Caco-2 (cell line): ENCODE measurements around the gene PTEN. TPM values are rescaled to one million over a fixed set of nuclear protein-coding genes. Genes with fewer than 3 reads are reported as not detected.

ENCODE experiments used
- BruUV-seq: library from RNA; stranded (reverse); fragments of 400-500 nt; replicated peaks from 2 replicates; lab custom pipeline; 2021; lab: Mats Ljungman, UMichigan
- CTCF ChIA-PET: fragments of 300-600 bp; sonication (Branson Sonifier 250); formaldehyde crosslinking; loops from one replicate; lab custom pipeline; 2022; ENCODE audit warnings: antibody characterized with exemption; lab: Charles Lee
- POLR2A ChIA-PET: fragments of 300-600 bp; sonication (Branson Sonifier 250); formaldehyde crosslinking; loops from one replicate; lab custom pipeline; 2022; ENCODE audit warnings: antibody characterized with exemption; lab: Charles Lee
- DNase-seq, 2 experiments: peaks; one replicate each; pipeline versions ENCODE4 v3.0.0 to v3.0.0-alpha.2; 2020 to 2022
- H3K27me3 ChIP-seq: replicated peaks from 2 replicates; pipeline ENCODE4 v1.6.0; 2011; ENCODE audit warnings: low read length; ENCODE audit not compliant: control insufficient read depth, insufficient read depth
- H3K36me3 ChIP-seq: 2 replicates; pipeline ENCODE4 v1.5.1; 2011; ENCODE audit warnings: low read length; ENCODE audit not compliant: control insufficient read depth, insufficient read depth
- H3K4me1 ChIP-seq: fragments of 250-450 bp; sonication (Bioruptor Pico); 2 replicates; pipeline ENCODE4 v1.5.1; 2020; ENCODE audit warnings: mild to moderate bottlenecking
- H3K4me3 ChIP-seq: 2 replicates; pipeline ENCODE4 v1.5.1; 2011; ENCODE audit warnings: low read depth, mild to moderate bottlenecking, control low read depth, low read length
- H3K9me3 ChIP-seq: fragments of 250-450 bp; sonication (Bioruptor Pico); 2 replicates; pipeline ENCODE4 v1.5.1; 2020; ENCODE audit warnings: mild to moderate bottlenecking, moderate library complexity
- H3K27ac Mint-ChIP-seq: one replicate; pipeline ENCODE4 v1.8.0; 2022; ENCODE audit warnings: mixed read lengths; ENCODE audit not compliant: unreplicated experiment
- H3K27me3 Mint-ChIP-seq: one replicate; pipeline ENCODE4 v1.8.0; 2022; ENCODE audit warnings: mixed read lengths; ENCODE audit not compliant: insufficient read depth, unreplicated experiment
- H3K36me3 Mint-ChIP-seq: one replicate; pipeline ENCODE4 v1.8.0; 2022; ENCODE audit warnings: mild to moderate bottlenecking, mixed read lengths; ENCODE audit not compliant: insufficient read depth, unreplicated experiment
- H3K4me1 Mint-ChIP-seq: one replicate; pipeline ENCODE4 v1.8.0; 2022; ENCODE audit warnings: low read depth, mixed read lengths; ENCODE audit not compliant: unreplicated experiment
- H3K4me3 Mint-ChIP-seq: one replicate; pipeline ENCODE4 v1.8.0; 2022; ENCODE audit warnings: mild to moderate bottlenecking, moderate library complexity, mixed read lengths; ENCODE audit not compliant: unreplicated experiment
- H3K9me3 Mint-ChIP-seq: one replicate; pipeline ENCODE4 v1.8.0; 2022; ENCODE audit warnings: mixed read lengths; ENCODE audit not compliant: unreplicated experiment
- intact Hi-C: fragments of 100-400 bp; cut with micrococcal nuclease; formaldehyde crosslinking; loops from one replicate; pipeline ENCODE4 v1.10.0; 2022; ENCODE audit not compliant: unreplicated experiment
- total RNA-seq: library from RNA; stranded (reverse); gene quantifications from 2 replicates; pipeline ENCODE4 v1.2.3, GENCODE V29; 2022
- TF ChIP-seq, protein P1 (sequence below), 2 experiments: fragments of 200-600 bp in 1 of 2; IDR thresholded peaks; 1 replicate in 1 of 2; 2 replicates in 1 of 2; pipeline versions ENCODE4 v1.5.1 to v1.8.0; 2011 to 2022; ENCODE audit warnings: antibody characterized with exemption in 1 of 2, control low read depth in 1 of 2, inconsistent platforms in 1 of 2, low read depth in 1 of 2, low read length in 1 of 2, mild to moderate bottlenecking in 1 of 2, moderate library complexity in 1 of 2; ENCODE audit not compliant: insufficient read depth in 1 of 2, severe bottlenecking in 1 of 2, unreplicated experiment in 1 of 2

The PTEN gene
- total RNA-seq, 1 experiment from 2014 or later, result 56.3 TPM

- Mint-ChIP-seq H3K36me3 (no peaks in the 10 kb centered on the region), H3K4me3 (no peak overlapping the region), H3K27ac (no peak overlapping the region), H3K4me1 (no peaks in the 10 kb centered on the region), H3K27me3 (no peaks in the 10 kb centered on the region), H3K9me3 (no peaks in the 10 kb centered on the region)
- intact Hi-C loops, result no loop called here
- H3K4me1 ChIP-seq, result no peaks in the 10 kb centered on the region
- H3K9me3 ChIP-seq, result no peaks in the 10 kb centered on the region
- no peaks in the 10 kb centered on the region for H3K36me3 ChIP-seq
- BruUV-seq, result no TSS peak
- TF ChIP-seq, protein P1, sequence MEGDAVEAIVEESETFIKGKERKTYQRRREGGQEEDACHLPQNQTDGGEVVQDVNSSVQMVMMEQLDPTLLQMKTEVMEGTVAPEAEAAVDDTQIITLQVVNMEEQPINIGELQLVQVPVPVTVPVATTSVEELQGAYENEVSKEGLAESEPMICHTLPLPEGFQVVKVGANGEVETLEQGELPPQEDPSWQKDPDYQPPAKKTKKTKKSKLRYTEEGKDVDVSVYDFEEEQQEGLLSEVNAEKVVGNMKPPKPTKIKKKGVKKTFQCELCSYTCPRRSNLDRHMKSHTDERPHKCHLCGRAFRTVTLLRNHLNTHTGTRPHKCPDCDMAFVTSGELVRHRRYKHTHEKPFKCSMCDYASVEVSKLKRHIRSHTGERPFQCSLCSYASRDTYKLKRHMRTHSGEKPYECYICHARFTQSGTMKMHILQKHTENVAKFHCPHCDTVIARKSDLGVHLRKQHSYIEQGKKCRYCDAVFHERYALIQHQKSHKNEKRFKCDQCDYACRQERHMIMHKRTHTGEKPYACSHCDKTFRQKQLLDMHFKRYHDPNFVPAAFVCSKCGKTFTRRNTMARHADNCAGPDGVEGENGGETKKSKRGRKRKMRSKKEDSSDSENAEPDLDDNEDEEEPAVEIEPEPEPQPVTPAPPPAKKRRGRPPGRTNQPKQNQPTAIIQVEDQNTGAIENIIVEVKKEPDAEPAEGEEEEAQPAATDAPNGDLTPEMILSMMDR (IDR thresholded peaks at IDR 0.05; ENCODE audit: insufficient read depth in 1 of 2, low read depth in 1 of 2, low read length in 1 of 2, severe bottlenecking in 1 of 2, unreplicated experiment in 1 of 2), result no peak
- CTCF ChIA-PET, result no interaction called here
- H3K27me3 ChIP-seq, result no peaks in the 10 kb centered on the region; the same call in 1 of the 2 replicates
- no peak overlapping the region for H3K4me3 ChIP-seq
- POLR2A ChIA-PET, result no interaction called here
- no peak for DNase-seq
Measured at GRCh38 chr10:87976101-87976743, 112.8 kb downstream of the PTEN start.

GRCh38 chr10:87978166-87978565 is 114.7 kb downstream of the PTEN start:
- intact Hi-C loops, result no loop called here
- Mint-ChIP-seq H3K27ac (no peak overlapping the region), H3K36me3 (no peaks in the 10 kb centered on the region), H3K9me3 (no peaks in the 10 kb centered on the region), H3K4me1 (no peaks in the 10 kb centered on the region), H3K4me3 (no peak overlapping the region), H3K27me3 (no peaks in the 10 kb centered on the region)
- Histone ChIP-seq H3K9me3 (no peaks in the 10 kb centered on the region), H3K4me1 (no peaks in the 10 kb centered on the region), H3K4me3 (no peak overlapping the region), H3K36me3 (no peaks in the 10 kb centered on the region), H3K27me3 (no peaks in the 10 kb centered on the region; the same call in 1 of the 2 replicates)
- TF ChIP-seq, protein P1 (IDR thresholded peaks at IDR 0.05; ENCODE audit: insufficient read depth in 1 of 2, low read depth in 1 of 2, low read length in 1 of 2, severe bottlenecking in 1 of 2, unreplicated experiment in 1 of 2), result no peak
- ChIA-PET POLR2A (no interaction called here), CTCF (no interaction called here)
- DNase-seq, result no peak
- BruUV-seq, result no TSS peak

DNA sequence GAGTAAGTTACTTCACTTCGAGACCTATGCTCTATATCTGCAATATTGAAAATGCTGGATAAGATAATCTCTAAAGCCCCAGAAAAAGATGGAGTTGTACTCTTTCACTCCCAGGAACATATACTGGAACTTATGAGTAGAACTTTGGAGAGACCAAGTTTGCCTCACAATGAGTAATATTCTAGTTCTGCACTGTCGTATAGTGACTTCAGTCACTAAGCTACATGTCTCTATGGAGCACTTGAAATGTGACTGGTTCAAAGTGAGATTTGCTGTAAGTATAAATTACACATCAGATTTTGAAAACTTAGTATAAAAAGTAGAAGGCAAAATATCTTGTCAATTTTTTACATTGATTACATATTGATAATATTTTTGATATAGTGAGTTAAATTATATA is 116.4 kb downstream of the PTEN start:
- H3K4me1 Mint-ChIP-seq, result no peaks in the 10 kb centered on the region
- H3K27ac Mint-ChIP-seq, result no peak overlapping the region
- no peaks in the 10 kb centered on the region for H3K36me3 ChIP-seq
- no peaks in the 10 kb centered on the region for H3K27me3 Mint-ChIP-seq
- no peaks in the 10 kb centered on the region; the same call in 1 of the 2 replicates for H3K27me3 ChIP-seq
- TF ChIP-seq, protein P1 (IDR thresholded peaks at IDR 0.05; ENCODE audit: insufficient read depth in 1 of 2, low read depth in 1 of 2, low read length in 1 of 2, severe bottlenecking in 1 of 2, unreplicated experiment in 1 of 2), result no peak
- DNase-seq, result no peak
- intact Hi-C loops, result no loop called here
- H3K36me3 Mint-ChIP-seq, result no peaks in the 10 kb centered on the region
- no peaks in the 10 kb centered on the region for H3K4me1 ChIP-seq
- ChIA-PET CTCF (no interaction called here), POLR2A (no interaction called here)
- H3K9me3 Mint-ChIP-seq, result no peaks in the 10 kb centered on the region
- no peak overlapping the region for H3K4me3 Mint-ChIP-seq
- no TSS peak for BruUV-seq
- H3K9me3 ChIP-seq, result no peaks in the 10 kb centered on the region
- no peak overlapping the region for H3K4me3 ChIP-seq
